ENCODE data around the gene TMSB15B.
"Not testable (repeated sequence)": the region's sequence is repeated elsewhere in the genome, so short reads cannot be mapped to it uniquely, and the experiment has no call there.

Gene TMSB15B

DNA sequence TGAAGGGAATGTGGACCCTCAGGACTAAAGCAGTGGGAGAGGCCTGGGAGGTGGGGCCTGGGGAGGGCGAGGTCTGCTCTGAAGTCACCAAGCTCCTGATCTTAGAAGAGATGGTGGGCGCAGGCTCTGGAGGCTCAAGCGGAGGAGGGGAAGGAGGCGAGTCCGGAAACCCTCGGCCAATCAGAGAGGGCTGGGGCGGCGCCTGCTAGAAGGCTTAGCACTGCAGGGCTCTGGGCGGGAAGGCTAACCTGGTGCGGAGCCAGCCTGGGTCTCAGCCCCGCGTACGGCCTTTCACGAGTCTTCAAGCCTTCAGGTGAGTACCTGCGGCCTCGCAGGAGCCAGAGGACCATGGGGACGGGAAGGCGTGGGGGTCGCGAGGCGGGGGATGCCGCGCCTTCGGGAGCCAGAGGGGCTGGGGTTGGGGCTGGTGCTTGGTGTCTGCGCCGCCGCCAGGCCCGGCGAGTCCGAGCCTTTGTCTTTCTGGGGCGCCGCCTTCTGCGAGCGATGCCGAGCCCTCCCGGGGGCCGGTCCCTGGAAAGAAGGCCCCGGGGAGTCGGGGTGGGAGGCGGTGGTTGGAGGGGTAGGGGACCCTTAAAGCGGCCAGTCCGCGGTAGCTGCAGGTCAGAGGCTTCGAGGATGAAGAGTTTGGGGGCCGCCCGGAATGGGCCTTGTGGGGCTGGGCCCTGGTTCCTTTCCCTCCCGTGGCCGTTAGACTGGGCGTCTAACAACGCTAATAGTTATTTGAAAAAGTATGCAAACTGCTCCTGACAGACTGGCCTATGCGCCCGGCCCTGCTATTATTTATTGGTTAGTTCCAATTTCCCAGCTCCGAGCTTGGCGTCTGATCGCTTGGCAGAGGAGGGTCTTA is at the start of gene TMSB15B:
Gene TMSB15B (plus strand): TSS at position 217 of the 868 bp plus-strand sequence.
- DNase-seq = not testable (repeated sequence)

DNA sequence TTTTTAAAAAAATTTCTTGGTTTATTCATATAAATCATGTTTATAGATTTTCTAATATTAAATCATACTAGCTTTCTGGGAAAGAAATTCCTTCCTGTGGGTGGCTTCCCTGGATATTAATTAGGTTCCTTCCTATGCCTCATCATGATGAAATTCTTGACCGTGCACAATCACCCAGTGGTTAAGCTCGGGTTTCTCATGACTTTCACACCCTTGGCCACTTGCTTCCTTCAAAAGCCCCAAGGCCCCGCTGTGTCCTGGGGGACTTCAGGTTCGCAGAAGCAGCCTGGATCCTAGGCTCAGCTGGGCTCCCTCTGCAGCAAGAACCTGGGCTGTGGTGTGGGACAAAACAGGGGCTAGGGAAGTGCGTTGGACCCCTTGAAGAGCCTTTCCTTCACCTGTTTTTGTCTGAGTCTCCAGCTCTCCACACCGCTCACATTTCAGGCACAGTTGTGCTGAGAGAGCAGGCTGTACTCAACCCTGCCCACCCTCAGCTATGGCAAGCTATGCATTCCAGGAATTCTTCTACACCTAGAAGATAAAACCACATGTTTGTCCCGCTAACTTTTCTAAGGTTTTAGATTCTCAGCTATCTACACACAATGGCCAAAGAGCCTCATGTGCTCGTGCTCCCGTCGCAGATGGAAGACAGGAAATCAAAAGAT is 48.9 kb upstream of the TMSB15B start:
- no peak for DNase-seq

DNA sequence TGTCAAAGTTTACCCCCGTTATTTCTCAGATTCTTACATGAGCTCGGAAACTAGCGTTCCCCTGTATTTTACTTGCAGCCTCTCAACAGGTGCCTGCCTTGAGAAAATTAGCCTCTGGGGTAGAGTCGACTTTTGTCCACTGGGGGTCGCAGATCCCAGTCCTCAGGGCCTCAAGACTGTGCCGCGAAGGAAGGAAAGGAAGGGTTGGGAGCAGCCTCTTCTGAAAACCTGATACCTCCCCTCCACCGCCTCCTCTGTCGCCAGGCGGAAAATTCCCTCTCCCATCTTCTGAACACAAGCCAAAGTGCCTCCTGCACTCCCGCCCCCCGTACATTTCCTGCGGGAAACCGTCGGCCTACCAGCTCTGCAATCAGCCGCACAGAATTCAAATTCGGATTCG is 44.4 kb upstream of the TMSB15B start:
- peak; percentile 60 for DNase-seq

DNA sequence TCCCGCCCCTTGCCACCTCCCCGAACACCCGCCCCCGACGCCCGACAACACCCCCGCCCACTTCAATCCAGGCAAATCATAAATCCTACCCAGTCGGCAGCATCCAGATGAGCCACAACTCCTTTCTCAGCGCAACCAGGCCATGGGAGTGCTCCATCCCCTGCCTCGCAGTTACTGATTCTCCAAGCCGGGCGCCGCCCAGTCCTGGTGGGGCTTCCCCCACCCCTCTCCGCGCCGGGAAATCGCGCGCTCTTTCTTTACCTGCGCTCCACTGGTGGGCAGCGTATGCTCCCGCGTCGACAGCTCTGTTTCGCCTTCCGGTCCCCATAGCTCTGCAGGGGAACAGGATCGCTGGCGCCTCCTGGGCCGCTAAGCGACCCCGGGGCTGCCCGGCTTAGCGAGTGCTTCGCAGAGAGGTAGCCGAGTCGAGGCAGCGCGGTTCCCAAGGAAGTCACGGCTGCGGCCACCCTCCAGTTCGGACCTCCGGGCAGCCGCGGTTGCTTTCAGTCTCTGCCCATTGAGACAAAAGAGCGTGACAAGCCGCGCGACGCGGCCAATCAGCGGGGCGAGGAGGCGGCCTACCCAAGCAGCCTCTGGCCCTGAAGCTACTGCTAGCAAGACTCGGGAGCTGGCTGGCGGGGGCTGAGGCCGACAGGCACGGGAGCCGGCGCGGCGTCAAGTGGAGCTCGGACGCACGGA is 43.7 kb upstream of the TMSB15B start:
- DNase-seq = no peak

DNA sequence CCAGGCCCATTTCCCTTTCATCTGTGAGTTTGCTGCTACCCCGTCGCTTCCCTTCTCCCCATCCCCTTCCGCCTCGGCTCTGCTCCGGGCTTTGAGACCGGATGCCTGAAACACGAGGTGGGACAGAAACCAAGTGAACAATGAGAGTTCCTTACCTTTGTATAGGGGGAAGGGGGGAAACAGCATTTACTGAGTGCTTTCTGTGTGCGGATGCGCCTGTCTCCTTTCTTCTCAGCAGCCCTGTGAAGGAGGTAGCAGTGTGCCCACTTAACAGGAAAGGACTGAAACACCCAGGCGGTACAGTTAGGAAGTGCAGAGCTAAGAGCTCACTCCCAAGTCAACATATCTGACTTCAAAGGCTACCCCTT is 43.2 kb upstream of the TMSB15B start:
- DNase-seq = no peak

DNA sequence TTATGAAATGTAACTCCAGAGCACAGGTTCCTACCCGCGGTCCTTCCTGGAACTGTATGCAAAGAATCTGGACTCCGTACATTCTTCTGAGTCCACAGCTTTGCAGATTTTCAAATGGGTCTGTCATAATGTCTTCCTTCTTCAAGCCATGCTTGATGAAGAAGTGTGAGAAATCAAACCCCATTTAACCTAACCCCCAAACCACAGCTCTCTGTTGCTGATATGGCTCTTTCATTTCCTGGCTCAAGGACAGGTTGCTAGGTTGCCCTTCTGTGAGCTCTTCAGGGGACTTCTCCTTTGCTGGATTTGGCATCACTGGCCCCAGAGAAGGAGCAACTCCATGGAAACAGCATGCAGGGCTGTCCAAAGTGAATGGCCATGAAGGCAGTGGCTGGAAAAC is 41.9 kb upstream of the TMSB15B start:
- DNase-seq = not testable (repeated sequence)

DNA sequence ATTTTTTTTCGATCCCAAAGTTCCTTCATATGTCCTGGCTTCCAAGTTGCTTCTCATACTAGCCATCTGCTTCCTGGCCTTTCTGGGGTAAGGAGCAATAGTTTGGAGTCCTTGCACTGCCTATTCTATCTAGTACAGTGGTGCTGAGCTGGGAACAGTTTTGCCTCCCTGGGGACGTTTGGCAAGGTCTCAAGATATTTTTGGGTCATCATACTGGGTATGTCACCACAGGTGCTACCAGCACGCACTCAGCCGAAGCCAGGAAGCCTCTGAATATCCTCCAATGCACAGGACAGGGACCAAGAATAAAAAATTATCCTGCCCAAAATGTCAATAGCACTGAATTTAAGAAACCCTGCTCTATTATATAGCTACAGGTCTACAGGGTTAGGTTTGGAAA is 35.4 kb upstream of the TMSB15B start:
- DNase-seq = no peak

DNA sequence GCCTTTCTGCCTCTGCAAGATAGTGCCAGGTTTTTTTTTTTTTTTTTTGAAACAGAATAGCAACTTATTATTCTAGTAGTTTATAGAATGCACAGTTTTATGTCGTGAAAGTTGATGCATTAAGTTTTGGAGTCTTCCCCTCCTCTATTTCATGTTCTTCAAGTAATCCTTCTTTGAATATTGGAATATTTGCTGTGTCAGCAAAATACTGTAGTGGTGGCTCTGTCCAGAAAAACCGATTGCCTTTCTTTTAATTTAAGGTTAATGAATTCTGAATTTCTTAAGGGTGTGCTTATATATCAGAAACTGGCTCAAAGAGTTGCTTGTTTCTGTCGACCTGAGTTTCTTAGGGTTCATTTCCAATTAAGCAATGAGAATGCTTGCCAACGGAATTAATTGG is 34.8 kb upstream of the TMSB15B start:
- DNase-seq = no peak

DNA sequence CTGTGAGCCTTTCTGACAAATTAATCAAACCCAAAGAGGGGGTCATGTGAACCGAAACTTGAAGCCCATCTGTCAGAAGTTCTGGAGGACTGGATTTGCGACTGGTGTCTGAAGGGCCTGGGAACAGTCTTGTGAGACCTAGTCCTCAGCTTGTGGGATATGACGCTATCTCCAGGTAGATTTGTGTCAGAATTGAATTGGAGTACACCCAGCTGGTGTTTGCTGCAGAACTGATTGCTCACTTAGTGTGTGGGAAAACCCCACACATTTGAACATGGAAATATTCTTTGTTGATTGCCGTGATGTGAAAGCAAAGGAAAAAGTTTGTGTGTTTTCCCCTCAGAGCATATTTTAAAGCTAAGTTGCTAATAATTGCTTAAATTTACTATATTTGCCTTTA is 30.3 kb upstream of the TMSB15B start:
- DNase-seq = no peak

DNA sequence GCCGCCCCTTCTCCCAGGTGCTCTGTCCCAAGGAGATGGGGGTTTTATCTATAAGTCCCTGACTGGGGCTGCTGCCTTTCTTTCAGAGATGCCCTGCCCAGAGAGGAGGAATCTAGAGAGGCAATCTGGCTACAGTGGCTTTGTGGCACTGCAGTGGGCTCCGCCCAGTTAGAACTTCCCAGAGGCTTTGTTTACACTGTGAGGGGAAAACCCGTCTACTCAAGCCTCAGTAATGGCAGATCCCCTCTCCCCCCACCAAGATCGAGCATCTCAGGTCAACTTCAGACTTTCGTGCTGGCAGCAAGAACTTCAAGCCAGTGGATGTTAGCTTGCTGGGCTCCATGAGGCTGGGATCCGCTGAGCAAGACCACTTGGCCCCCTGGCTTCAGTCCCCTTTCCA is 22.2 kb upstream of the TMSB15B start:
- not testable (repeated sequence) for DNase-seq

DNA sequence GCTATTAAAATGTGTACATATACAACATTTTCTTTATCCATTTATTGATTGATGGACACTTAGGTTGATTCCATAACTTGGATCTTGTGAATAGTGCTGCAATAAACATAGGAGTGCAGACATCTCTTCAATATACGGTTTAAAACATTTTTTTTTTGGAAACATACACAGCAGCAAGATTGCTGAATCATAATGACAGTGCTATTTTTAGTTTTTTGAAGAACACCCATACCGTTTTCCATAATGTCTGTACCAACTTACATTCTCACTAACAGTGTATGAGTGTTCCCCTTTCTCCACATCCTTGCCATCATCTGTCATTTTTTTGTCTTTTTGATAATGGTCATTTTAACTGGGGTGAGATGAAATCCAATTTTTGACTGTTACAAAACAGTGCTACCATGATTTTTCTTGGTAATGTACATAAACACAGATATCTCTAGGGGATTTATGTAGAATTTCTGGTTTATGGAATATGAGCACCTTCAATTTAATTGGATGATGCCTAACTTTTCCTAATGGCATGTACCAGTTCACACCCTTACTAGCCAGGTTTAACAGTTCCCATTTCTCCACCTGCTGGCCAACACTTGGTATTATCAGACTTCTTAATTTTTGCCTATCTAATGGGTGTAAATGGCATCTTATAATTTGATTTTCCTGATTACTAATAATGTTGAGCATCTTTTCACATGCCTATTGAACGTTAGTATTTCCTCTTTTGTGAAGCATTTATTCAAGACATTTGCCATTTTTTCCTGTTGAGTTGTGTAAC is 21.0 kb upstream of the TMSB15B start:
- DNase-seq = no peak

DNA sequence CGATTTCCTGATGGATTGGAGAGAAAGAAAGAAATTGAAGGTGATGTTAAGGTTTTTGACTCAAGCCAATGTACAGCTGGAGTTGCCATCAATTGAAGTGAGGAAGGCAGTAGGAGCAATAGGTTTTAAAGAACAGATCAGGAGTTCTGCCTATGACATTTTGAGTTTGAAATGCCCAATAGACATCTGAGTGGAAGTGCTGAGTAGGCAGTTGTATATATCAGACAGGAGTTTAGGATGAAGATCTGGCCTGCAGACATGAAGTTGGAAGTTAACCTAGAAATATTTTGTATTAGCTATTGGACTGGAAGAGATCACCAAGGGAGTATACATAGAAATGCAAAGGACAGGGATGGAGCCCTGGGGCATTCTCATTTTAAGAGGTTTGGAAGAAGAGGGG is 12.9 kb upstream of the TMSB15B start:
- no peak for DNase-seq

DNA sequence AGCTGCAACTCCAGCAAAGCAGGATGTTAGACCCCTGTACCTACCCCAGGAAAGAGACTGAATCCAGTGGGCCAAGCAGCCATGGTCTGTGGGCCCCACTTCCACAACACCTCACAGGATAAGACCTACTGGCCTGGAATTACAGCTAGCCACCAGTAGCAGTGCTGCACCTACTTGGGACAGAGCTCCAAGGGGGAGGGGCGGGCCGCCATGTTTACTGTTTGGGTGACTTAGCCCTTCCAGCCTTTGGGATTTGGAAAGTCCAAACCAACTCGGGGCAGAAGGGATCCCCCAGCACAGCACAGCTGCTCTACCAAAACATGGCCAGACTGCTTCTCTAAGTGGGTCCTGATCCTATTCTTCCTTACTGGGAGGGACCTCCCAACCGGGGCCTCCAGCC is 9.1 kb upstream of the TMSB15B start:
- no peak for DNase-seq

DNA sequence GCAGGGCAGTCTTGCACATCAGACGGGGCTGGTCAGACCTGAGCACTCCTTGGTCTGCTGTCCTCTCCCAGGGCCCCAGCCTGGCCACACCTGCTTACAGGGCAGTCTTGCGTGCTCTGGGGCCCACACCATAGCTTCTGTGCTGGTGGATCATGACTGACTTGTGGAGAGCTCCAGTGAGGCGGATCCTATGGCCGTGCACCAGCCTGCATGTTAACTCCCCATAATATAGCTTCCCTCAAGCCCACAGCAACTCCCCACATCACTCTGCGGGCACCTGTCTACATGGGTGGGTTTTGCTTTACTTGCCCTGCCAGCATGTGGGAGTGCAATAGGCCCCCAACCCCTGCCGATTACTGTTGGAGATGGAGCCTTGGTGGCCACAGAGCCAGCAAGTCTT is 8.2 kb upstream of the TMSB15B start:
- DNase-seq = no peak

DNA sequence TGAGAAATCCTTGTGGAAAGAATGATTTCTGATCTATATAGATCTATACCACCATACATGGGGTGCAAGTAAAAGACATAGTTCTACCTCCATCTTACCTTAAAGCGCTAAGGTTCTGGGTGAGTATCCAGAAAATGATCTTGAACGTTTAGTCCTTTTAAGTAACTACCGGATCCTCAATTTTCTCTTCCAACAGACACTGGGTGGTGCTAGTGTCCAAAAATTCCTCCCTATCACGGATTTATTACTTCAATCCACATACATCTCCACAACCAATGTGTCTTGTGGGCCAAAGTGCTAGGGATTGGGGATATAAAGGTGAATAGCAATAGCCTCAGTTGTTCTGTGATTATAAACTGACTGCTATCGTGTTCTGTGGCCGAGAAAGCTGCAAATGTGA is 1.8 kb upstream of the TMSB15B start:
- DNase-seq = not testable (repeated sequence)

DNA sequence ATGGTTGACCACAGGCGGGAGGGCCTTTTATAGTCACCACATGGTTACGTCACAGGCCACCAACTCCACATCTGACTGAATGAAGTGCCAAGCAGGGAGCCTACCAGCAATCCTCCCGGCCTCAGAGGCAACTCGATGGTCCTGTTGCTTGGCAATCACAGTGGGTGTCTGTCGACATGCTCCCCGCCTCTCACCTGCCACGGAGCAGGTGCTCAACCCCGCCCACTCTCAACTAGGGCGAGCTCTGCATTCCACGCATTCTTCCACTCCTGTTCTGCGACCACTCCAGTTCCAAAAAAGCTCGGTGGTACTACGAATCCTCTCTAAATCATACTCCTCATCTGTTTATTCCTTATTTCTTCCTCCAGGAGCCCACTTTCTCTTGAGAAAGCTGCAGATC is 21.1 kb downstream of the TMSB15B start:
- not testable (repeated sequence) for DNase-seq

DNA sequence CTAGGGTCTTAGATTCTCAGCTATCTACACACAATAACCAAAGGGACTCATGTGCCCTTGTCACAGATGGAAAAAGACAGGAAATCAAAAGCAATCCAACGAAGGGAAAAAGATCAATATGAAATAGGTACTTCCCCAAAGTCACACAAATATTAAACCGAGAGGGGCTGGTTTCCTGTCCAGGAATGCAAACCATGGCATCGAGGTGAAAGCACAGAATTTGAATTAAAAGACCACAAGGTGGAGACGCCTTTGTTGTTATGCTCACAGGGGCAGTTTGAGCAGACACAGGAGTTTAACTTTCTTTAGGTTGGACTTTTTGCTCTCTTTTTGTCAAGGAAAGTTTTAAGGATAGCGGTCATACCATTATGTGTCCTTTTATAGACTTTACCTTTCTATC is 36.8 kb downstream of the TMSB15B start:
- no peak for DNase-seq

DNA sequence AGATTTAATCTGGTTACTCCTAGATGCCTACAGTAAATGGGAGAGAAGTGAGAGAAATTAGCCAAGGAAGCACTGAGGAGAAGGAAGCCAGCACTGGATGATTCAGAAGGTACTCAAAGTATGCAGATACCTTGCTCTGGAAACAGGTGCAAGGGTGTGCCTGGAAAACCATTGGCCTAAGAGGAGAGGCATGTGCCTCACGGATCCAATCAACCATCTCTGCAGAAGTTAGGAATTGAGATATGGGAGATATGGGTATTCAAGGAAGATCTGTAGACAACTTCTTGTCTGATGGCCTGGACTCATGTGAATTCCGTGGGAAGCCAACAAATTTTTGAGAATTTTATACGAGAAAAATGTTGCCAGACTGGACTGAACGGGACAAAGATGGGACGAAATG is 46.4 kb downstream of the TMSB15B start:
- no peak for DNase-seq

DNA sequence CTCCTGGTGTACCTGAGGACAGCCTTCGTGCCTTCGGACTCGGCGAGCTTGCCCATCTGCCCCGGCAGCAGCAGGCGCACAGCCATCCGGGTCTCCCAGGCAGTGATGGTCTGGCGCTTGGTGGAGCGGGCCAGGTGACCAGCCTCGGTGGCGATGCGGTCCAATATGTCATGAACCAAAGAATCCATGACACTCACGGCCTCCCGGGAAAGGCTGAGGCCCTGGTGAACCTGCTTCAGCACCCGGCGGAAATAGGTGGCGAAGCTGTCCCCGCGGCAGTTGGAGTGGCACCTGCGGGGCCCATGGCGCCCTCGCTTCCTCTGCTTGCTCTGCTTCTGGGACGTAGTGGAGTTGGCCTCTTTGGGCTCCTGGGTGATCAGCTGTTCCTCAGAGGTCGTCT is 50.7 kb downstream of the TMSB15B start:
- no peak for DNase-seq

DNA sequence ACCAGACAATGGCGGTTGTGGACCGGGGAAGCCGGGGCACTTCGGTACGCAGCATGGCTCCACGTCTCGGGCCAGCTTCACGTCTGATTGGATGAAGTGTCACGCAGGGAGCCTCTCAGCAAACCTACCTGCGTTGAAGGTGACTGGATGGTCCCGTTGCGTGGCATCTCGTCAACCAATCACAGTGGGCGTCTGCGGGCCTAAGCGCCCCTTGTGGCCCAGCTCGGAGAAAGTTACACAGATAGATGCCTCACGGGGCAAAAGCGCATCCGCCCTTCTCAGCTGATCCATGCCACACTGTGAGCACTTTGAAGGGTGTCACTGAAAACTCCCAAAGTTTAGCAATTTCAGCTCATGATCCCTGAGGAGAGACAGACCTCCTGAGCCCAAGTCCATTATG is 51.2 kb downstream of the TMSB15B start, which contains the start of gene H2BW1:
Gene H2BW1 (minus strand): TSS at position 103 of the 400 bp plus-strand sequence. CDS start 132 bp downstream, outside the sequence.
- DNase-seq = no peak

DNA sequence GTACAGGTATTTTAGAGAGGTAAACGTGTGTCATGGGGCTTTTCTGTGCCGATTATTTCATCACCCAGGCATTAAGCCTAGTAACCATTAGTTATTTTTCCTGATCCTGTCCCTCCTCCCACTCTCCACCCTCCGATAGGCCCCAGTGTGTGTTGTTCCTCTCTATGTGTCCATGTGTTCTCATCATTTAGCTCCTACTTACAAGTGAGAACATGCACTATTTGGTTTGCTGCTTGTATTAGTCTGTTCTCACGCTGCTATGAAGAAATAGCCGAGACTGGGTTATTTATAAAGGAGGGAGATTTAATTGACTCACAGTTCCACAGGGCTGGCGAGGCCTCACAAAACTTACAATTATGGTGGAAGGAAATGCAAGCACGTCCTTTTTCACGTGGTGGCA is 53.1 kb downstream of the TMSB15B start:
- DNase-seq = not testable (repeated sequence)

Measured in NCI-H187 treated with DMSO at 0.1 percent for 48 hours (cell line).